HG03025 (cell line): Measurements from ENCODE around the gene NEO1.
"Not testable (repeated sequence)": the region's sequence is repeated elsewhere in the genome, so short reads cannot be mapped to it uniquely, and the experiment has no call there.

ENCODE experiments used
- ATAC-seq: cut with Tn5 transposase; IDR thresholded peaks from one replicate; pipeline ENCODE4 v1.9.1; 2021; ENCODE audit warnings: mild to moderate bottlenecking, moderate library complexity; ENCODE audit not compliant: unreplicated experiment, low FRiP score

The NEO1 gene

GRCh38 chr15:73176598-73176997 is 124.3 kb downstream of the NEO1 start:
- ATAC-seq, result no peak

- no peak for ATAC-seq
These were observed 130.8 kb downstream of the NEO1 start for GRCh38 chr15:73183071-73183470.

GRCh38 chr15:73190189-73190601 is 137.9 kb downstream of the NEO1 start:
- ATAC-seq, result no peak

- no peak for ATAC-seq
These were observed 142.9 kb downstream of the NEO1 start for GRCh38 chr15:73195166-73195565.

- ATAC-seq, result no peak
These were observed 143.8 kb downstream of the NEO1 start for GRCh38 chr15:73196113-73196512.

- ATAC-seq, result no peak
These were observed 148.1 kb downstream of the NEO1 start for GRCh38 chr15:73200339-73200738.

GRCh38 chr15:73210630-73211029 is 158.4 kb downstream of the NEO1 start:
- ATAC-seq, result no peak

- no peak for ATAC-seq
These were observed 160.2 kb downstream of the NEO1 start for GRCh38 chr15:73212424-73212823.

GRCh38 chr15:73221450-73221849 is 169.2 kb downstream of the NEO1 start:
- not testable (repeated sequence) for ATAC-seq

GRCh38 chr15:73225358-73226015 is 173.2 kb downstream of the NEO1 start:
- no peak for ATAC-seq

- ATAC-seq, result no peak
These were observed 174.0 kb downstream of the NEO1 start for GRCh38 chr15:73226093-73226814.

GRCh38 chr15:73227433-73228056 is 175.3 kb downstream of the NEO1 start:
- ATAC-seq, result no peak

GRCh38 chr15:73228128-73228646 is 175.9 kb downstream of the NEO1 start:
- ATAC-seq, result no peak

- no peak for ATAC-seq
These were observed 179.6 kb downstream of the NEO1 start for GRCh38 chr15:73231661-73232419.

- no peak for ATAC-seq
These were observed 180.5 kb downstream of the NEO1 start for GRCh38 chr15:73232776-73233175.

GRCh38 chr15:73233623-73234022 is 181.4 kb downstream of the NEO1 start:
- ATAC-seq, result no peak

GRCh38 chr15:73237910-73238309 is 185.6 kb downstream of the NEO1 start:
- no peak for ATAC-seq

GRCh38 chr15:73239564-73240215 is 187.4 kb downstream of the NEO1 start:
- ATAC-seq, result no peak

GRCh38 chr15:73240866-73241499 is 188.7 kb downstream of the NEO1 start:
- ATAC-seq, result no peak

- ATAC-seq, result no peak
These were observed 192.1 kb downstream of the NEO1 start for GRCh38 chr15:73244333-73244732.
